Activated naive CD8-positive, alpha-beta T cell treated with anti-CD3 and anti-CD28 coated beads for 36 hours (primary cell): ENCODE data around the gene PCDHGB1. TPM values are rescaled to one million over a fixed set of nuclear protein-coding genes. Genes with fewer than 3 reads are reported as not detected.
"Not testable (repeated sequence)": the region's sequence is repeated elsewhere in the genome, so short reads cannot be mapped to it uniquely, and the experiment has no call there.

Experiments used
- DNase-seq: peaks from one replicate; pipeline ENCODE4 v3.0.0; 2021
- H3K27ac Mint-ChIP-seq: one replicate; pipeline ENCODE4 v1.8.0; 2022; ENCODE audit warnings: mild to moderate bottlenecking, moderate library complexity, mixed read lengths
- H3K27me3 Mint-ChIP-seq: one replicate; pipeline ENCODE4 v1.8.0; 2022; ENCODE audit warnings: mild to moderate bottlenecking, mixed read lengths
- H3K36me3 Mint-ChIP-seq: one replicate; pipeline ENCODE4 v1.8.0; 2021; ENCODE audit warnings: mild to moderate bottlenecking, mixed read lengths
- H3K4me1 Mint-ChIP-seq: one replicate; pipeline ENCODE4 v1.8.0; 2021; ENCODE audit warnings: mixed read lengths
- H3K4me3 Mint-ChIP-seq: one replicate; pipeline ENCODE4 v1.8.0; 2022; ENCODE audit warnings: mild to moderate bottlenecking, moderate library complexity, mixed read lengths
- H3K9me3 Mint-ChIP-seq: one replicate; pipeline ENCODE4 v1.8.0; 2022; ENCODE audit warnings: mixed read lengths
- total RNA-seq, 2 experiments: library from RNA; stranded (reverse); gene quantifications; one replicate each; pipeline ENCODE4 v1.2.3, GENCODE V29; 2021

Gene PCDHGB1
- total RNA-seq, 2 experiments from 2014 or later = not detected

GRCh38 chr5:141362719-141363118 is 12.8 kb downstream of the PCDHGB1 start:
- no peak overlapping the region for H3K4me3 Mint-ChIP-seq
- peaks cover 5% of the 10 kb centered on the region for H3K4me1 Mint-ChIP-seq
- peaks cover 92% of the 10 kb centered on the region for H3K27me3 Mint-ChIP-seq
- peaks cover 44% of the 10 kb centered on the region for H3K9me3 Mint-ChIP-seq
- H3K36me3 Mint-ChIP-seq = peaks cover 41% of the 10 kb centered on the region
- H3K27ac Mint-ChIP-seq = no peak overlapping the region
- no peak for DNase-seq

- Mint-ChIP-seq H3K4me3 (no peak within 1 kb of the TSS), H3K27me3 (peaks cover 93% of the 10 kb centered on the region), H3K36me3 (peaks cover 37% of the 10 kb centered on the region), H3K27ac (no peak within 1 kb of the TSS), H3K9me3 (peaks cover 39% of the 10 kb centered on the region), H3K4me1 (peaks cover 5% of the 10 kb centered on the region)
- DNase-seq = no peak
Observed at GRCh38 chr5:141363952-141364660, 14.2 kb downstream of the PCDHGB1 start, which contains the start of gene PCDHGA5. Gene PCDHGA5, plus strand, starts transcription at chr5:141364162. Its CDS starts 169 bp downstream, at chr5:141364331.

DNA sequence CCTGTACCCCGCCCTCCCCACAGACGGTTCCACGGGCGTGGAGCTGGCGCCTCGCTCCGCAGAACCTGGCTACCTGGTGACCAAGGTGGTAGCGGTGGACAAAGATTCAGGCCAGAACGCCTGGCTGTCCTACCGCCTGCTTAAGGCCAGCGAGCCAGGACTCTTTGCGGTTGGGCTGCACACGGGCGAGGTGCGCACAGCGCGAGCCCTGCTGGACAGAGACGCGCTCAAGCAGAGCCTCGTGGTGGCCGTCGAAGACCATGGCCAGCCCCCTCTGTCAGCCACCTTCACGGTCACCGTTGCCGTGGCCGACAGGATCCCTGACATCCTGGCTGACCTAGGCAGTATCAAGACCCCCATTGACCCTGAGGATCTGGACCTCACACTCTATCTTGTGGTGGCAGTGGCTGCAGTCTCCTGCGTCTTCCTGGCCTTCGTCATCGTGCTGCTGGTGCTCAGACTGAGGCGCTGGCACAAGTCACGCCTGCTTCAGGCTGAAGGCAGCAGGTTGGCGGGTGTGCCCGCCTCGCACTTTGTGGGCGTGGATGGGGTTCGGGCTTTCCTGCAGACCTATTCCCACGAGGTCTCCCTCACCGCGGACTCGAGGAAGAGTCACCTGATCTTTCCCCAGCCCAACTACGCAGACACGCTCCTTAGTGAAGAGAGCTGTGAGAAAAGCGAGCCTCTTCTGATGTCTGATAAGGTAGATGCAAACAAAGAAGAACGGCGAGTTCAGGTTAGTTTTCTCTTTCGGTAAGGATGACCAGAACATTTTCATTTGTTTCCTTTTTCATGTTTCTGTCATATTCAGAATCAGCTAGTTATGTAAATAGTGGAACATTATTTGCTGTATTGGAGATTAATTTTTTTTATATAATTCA is 16.4 kb downstream of the PCDHGB1 start:
- Mint-ChIP-seq H3K4me3 (no peak overlapping the region), H3K9me3 (peaks cover 31% of the 10 kb centered on the region), H3K27me3 (peaks cover 92% of the 10 kb centered on the region), H3K4me1 (peaks cover 4% of the 10 kb centered on the region), H3K36me3 (peaks cover 28% of the 10 kb centered on the region), H3K27ac (no peak overlapping the region)
- DNase-seq = no peak

DNA sequence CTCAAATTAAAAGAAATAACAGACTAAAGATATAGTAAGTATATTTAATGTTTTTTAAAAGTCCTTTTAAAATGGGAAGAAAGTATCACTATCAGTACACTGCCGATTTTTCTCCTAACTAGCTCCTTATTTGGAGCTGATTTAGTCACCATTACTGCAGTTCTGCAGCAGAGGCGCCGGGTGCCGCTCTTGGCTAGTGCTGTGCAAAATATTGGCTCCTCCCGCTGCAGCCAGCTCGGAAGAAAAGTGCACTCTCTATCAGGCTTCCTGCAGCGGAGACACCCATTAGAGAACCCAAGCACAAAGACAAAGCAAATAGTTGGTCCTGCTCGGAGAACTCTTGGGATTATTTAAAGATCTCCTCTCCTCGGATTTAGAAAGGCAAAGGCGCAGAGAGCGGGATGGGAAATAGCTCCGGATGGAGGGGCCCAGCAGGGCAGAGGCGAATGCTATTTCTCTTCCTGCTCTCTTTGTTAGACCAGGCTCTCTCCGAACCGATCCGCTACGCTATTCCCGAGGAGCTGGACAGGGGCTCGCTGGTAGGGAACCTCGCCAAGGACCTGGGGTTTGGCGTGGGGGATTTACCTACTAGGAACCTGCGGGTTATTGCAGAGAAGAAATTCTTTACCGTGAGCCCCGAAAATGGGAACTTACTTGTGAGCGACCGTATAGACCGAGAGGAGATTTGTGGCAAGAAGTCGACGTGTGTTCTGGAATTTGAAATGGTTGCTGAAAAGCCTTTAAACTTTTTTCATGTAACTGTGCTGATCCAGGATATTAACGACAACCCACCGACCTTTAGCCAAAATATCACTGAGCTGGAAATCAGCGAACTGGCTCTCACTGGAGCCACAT is 20.3 kb downstream of the PCDHGB1 start, which contains the start of gene PCDHGB3:
Gene PCDHGB3, plus strand, starts transcription at position 249 of the 855 bp plus-strand sequence. Its CDS starts 153 bp downstream, at position 402.
- peaks cover 93% of the 10 kb centered on the region for H3K27me3 Mint-ChIP-seq
- H3K27ac Mint-ChIP-seq = no peak within 1 kb of the TSS

GRCh38 chr5:141371572-141372475 is 21.9 kb downstream of the PCDHGB1 start:
- no peak for DNase-seq
- Mint-ChIP-seq H3K4me3 (no peak overlapping the region), H3K9me3 (peaks cover 32% of the 10 kb centered on the region), H3K36me3 (peaks cover 20% of the 10 kb centered on the region), H3K27me3 (peaks cover 90% of the 10 kb centered on the region), H3K27ac (no peak overlapping the region), H3K4me1 (peaks cover 4% of the 10 kb centered on the region)

More for the DNA sequence above, 20.3 kb downstream of the PCDHGB1 start, which contains the start of gene PCDHGB3:
- no peak for DNase-seq
- peak within 1 kb of the TSS; percentile 60 for H3K4me3 Mint-ChIP-seq
- peaks cover 4% of the 10 kb centered on the region for H3K4me1 Mint-ChIP-seq
- peaks cover 29% of the 10 kb centered on the region for H3K9me3 Mint-ChIP-seq
- peaks cover 26% of the 10 kb centered on the region for H3K36me3 Mint-ChIP-seq

GRCh38 chr5:141373673-141374317 is 23.9 kb downstream of the PCDHGB1 start, which contains the start of gene PCDHGA6:
Gene PCDHGA6, plus strand, starts transcription at chr5:141373891. Its CDS starts 193 bp downstream, at chr5:141374084.
- no peak for DNase-seq
- H3K27ac Mint-ChIP-seq = no peak within 1 kb of the TSS
- H3K36me3 Mint-ChIP-seq = peaks cover 25% of the 10 kb centered on the region
- H3K4me1 Mint-ChIP-seq = peaks cover 4% of the 10 kb centered on the region
- H3K4me3 Mint-ChIP-seq = no peak within 1 kb of the TSS
- peaks cover 37% of the 10 kb centered on the region for H3K9me3 Mint-ChIP-seq
- peaks cover 86% of the 10 kb centered on the region for H3K27me3 Mint-ChIP-seq

DNA sequence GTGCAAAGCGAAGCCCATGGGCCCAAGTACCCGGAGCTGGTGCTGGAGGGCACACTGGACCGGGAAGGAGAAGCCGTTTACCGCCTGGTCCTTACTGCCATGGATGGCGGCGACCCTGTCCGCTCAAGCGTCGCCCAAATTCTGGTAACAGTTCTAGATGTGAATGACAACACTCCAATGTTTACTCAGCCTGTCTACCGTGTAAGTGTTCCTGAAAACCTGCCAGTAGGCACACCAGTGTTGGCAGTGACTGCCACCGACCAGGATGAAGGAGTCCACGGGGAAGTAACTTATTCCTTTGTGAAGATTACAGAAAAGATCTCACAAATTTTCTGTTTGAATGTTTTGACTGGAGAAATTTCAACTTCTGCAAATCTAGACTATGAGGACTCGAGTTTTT is 24.7 kb downstream of the PCDHGB1 start:
- peaks cover 85% of the 10 kb centered on the region for H3K27me3 Mint-ChIP-seq
- H3K4me1 Mint-ChIP-seq = peaks cover 4% of the 10 kb centered on the region
- H3K36me3 Mint-ChIP-seq = peaks cover 25% of the 10 kb centered on the region

DNA sequence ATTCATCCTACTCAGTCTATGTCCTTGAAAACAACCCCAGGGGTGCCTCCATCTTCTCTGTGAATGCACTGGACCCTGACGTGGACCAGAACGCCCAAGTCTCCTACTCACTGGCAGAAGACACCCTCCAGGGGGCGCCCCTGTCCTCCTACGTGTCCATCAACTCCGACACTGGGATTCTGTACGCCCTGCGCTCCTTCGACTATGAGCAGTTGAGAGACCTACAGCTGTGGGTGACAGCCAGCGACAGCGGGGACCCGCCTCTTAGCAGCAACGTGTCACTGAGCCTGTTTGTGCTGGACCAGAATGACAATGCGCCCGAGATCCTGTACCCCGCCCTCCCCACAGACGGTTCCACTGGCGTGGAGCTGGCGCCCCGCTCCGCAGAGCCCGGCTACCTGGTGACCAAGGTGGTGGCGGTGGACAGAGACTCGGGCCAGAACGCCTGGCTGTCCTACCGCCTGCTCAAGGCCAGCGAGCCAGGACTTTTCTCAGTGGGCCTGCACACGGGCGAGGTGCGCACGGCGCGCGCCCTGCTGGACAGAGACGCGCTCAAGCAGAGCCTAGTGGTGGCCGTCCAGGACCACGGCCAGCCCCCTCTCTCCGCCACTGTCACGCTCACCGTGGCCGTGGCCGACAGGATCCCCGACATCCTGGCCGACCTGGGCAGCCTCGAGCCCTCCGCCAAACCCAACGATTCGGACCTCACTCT is 25.7 kb downstream of the PCDHGB1 start:
- H3K4me1 Mint-ChIP-seq, H3K4me3 Mint-ChIP-seq, H3K27ac Mint-ChIP-seq, DNase-seq: not testable (repeated sequence)
- Mint-ChIP-seq H3K9me3 (peaks cover 37% of the 10 kb centered on the region), H3K27me3 (peaks cover 85% of the 10 kb centered on the region), H3K36me3 (peaks cover 23% of the 10 kb centered on the region)

More for the DNA sequence above, 24.7 kb downstream of the PCDHGB1 start:
- Mint-ChIP-seq H3K9me3 (peaks cover 39% of the 10 kb centered on the region), H3K4me3 (no peak overlapping the region), H3K27ac (no peak overlapping the region)
- DNase-seq = no peak

DNA sequence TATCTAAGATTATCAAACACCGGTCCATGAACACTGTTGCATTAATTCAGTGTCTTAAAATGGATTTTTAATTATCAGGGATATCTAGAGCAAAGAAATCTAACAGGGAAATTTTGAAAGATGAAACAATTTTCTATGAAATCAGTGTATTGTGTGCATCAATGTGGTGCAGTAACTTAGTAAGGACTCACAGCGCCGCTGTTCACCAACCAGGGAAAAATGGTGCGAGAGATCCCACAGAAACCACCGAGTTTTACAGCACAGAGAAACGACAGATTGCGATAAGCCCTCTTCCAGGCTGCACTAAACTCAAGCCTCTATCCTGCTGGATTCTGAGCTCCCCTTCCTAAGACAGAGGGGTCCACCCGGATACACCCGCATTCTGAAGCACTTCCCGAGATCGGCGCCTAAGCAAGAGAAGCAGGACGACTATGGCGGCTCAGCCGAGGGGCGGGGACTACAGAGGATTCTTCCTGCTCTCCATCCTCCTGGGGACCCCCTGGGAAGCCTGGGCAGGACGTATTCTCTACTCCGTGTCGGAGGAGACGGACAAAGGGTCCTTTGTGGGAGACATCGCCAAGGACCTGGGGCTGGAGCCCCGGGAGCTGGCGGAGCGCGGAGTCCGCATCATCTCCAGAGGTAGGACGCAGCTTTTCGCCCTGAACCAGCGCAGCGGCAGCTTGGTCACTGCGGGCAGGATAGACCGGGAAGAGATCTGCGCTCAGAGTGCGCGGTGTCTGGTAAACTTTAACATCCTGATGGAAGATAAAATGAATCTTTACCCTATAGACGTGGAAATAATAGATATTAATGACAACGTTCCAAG is 32.8 kb downstream of the PCDHGB1 start, which contains the start of gene PCDHGA7:
Gene PCDHGA7, plus strand, starts transcription at position 274 of the 826 bp plus-strand sequence. Its CDS starts 158 bp downstream, at position 432.
- Mint-ChIP-seq H3K36me3 (peaks cover 2% of the 10 kb centered on the region), H3K4me1 (peaks cover 2% of the 10 kb centered on the region), H3K27me3 (peaks cover 88% of the 10 kb centered on the region), H3K4me3 (peak within 1 kb of the TSS; percentile 59), H3K27ac (no peak within 1 kb of the TSS), H3K9me3 (peaks cover 35% of the 10 kb centered on the region)
- no peak for DNase-seq

DNA sequence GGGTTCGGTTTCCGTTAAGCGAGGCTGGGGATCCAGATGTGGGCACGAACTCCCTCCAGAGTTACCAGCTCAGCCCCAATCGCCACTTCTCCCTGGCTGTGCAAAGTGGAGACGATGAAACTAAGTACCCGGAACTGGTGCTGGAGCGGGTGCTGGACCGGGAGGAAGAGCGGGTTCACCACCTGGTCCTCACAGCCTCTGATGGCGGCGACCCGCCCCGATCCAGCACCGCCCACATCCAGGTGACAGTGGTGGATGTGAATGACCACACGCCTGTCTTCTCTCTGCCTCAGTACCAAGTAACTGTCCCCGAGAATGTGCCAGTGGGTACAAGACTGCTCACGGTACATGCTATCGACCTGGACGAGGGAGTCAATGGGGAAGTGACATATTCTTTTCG is 33.4 kb downstream of the PCDHGB1 start:
- Mint-ChIP-seq H3K27me3 (peaks cover 86% of the 10 kb centered on the region), H3K9me3 (peaks cover 38% of the 10 kb centered on the region), H3K36me3 (peaks cover 4% of the 10 kb centered on the region), H3K4me1 (peaks cover 2% of the 10 kb centered on the region), H3K4me3 (no peak overlapping the region), H3K27ac (no peak overlapping the region)
- DNase-seq = no peak

DNA sequence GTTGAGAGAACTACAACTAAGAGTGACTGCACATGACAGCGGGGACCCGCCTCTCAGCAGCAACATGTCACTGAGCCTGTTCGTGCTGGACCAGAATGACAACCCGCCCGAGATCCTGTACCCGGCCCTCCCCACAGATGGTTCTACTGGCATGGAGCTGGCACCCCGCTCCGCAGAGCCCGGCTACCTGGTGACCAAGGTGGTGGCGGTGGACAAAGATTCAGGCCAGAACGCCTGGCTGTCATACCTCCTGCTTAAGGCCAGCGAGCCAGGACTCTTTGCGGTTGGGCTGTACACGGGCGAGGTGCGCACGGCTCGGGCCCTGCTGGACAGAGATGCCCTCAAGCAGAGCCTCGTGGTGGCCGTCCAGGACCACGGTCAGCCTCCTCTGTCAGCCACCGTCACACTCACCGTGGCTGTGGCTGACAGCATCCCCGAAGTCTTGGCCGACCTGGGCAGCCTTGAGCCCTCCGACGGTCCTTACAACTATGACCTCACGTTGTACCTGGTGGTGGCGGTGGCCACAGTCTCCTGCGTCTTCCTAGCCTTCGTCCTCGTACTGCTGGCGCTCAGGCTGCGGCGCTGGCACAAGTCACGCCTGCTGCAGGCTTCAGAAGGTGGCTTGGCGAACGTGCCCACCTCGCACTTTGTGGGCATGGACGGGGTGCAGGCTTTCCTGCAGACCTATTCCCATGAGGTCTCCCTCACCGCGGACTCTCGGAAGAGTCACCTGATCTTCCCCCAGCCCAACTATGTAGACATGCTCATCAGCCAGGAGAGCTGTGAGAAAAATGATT is 34.8 kb downstream of the PCDHGB1 start:
- Mint-ChIP-seq H3K36me3 (peaks cover 13% of the 10 kb centered on the region), H3K4me3 (no peak overlapping the region), H3K9me3 (peaks cover 41% of the 10 kb centered on the region), H3K27me3 (peaks cover 89% of the 10 kb centered on the region), H3K4me1 (peaks cover 2% of the 10 kb centered on the region), H3K27ac (no peak overlapping the region)
- DNase-seq = no peak
